ENCODE data around the gene PER1. TPM values are rescaled to one million over a fixed set of nuclear protein-coding genes. Genes with fewer than 3 reads are reported as not detected.

Gene PER1
- total and polyA plus RNA-seq, 2 experiments from 2014 or later = 5.1 to 5.9 TPM

GRCh38 chr17:8142158-8142886, 9.9 kb downstream of the PER1 start:
- H3F3A ChIP-seq (ENCODE audit: insufficient read depth) = peaks cover 29% of the 10 kb centered on the region
- H3K79me2 ChIP-seq (ENCODE audit: insufficient read depth) = no peaks in the 10 kb centered on the region
- no peak for DNase-seq
- no peak overlapping the region for H3K4me3 ChIP-seq
- peaks cover 16% of the 10 kb centered on the region; the same call in 1 of the 2 replicates for H3K36me3 ChIP-seq (ENCODE audit: low read depth)
- H3K4me2 ChIP-seq (ENCODE audit: unreplicated experiment) = no peak overlapping the region
- H3K27ac ChIP-seq = no peak overlapping the region
- no peak for TF ChIP-seq EZH2 (IDR thresholded peaks at IDR 0.05; ENCODE audit: insufficient read depth, poor library complexity, severe bottlenecking)
- TF ChIP-seq EZH2phosphoT487 (IDR thresholded peaks at IDR 0.05; ENCODE audit: insufficient read depth, low read depth) = no peak
- peaks cover 5% of the 10 kb centered on the region for H3K4me1 ChIP-seq (ENCODE audit: insufficient read depth)
- no peaks in the 10 kb centered on the region for H3K27me3 ChIP-seq (replicated peaks; ENCODE audit: insufficient read depth)
- no peaks in the 10 kb centered on the region for H4K20me1 ChIP-seq (ENCODE audit: insufficient read depth)
- H3K9me2 ChIP-seq (ENCODE audit: insufficient read depth) = no peaks in the 10 kb centered on the region
- WGBS, 2 experiments (ENCODE audit: low coverage in 1 of 2, low lambda C conversion rate in 2 of 2, missing lambda C conversion rate in 2 of 2) = 84 to 86% methylated on average over 23 of the region's 23 CpGs
- H3K9ac ChIP-seq = no peak overlapping the region
- no peaks in the 10 kb centered on the region for H3K9me3 ChIP-seq (ENCODE audit: low read depth)
- H2AFZ ChIP-seq = no peak overlapping the region
- in situ Hi-C loops (cut with MboI) = no loop called here

GRCh38 chr17:8141741-8142140, 10.5 kb downstream of the PER1 start:
- WGBS, 2 experiments (ENCODE audit: low coverage in 1 of 2, low lambda C conversion rate in 2 of 2, missing lambda C conversion rate in 2 of 2) = 80 to 86% methylated on average over 11 of the region's 11 CpGs
- no peak for DNase-seq
- Histone ChIP-seq H3K9ac (no peak overlapping the region), H3K79me2 (ENCODE audit: insufficient read depth) (no peaks in the 10 kb centered on the region), H4K20me1 (ENCODE audit: insufficient read depth) (no peaks in the 10 kb centered on the region), H3K9me3 (ENCODE audit: low read depth) (no peaks in the 10 kb centered on the region), H3F3A (ENCODE audit: insufficient read depth) (peaks cover 29% of the 10 kb centered on the region), H2AFZ (no peak overlapping the region), H3K4me2 (ENCODE audit: unreplicated experiment) (no peak overlapping the region), H3K4me1 (ENCODE audit: insufficient read depth) (peaks cover 5% of the 10 kb centered on the region), H3K4me3 (no peak overlapping the region), H3K27me3 (replicated peaks; ENCODE audit: insufficient read depth) (no peaks in the 10 kb centered on the region), H3K36me3 (ENCODE audit: low read depth) (peaks cover 16% of the 10 kb centered on the region; the same call in 1 of the 2 replicates), H3K9me2 (ENCODE audit: insufficient read depth) (no peaks in the 10 kb centered on the region), H3K27ac (no peak overlapping the region)
- in situ Hi-C loops (cut with MboI) = no loop called here
- TF ChIP-seq EZH2phosphoT487 (IDR thresholded peaks at IDR 0.05; ENCODE audit: insufficient read depth, low read depth) = no peak
- TF ChIP-seq EZH2 (IDR thresholded peaks at IDR 0.05; ENCODE audit: insufficient read depth, poor library complexity, severe bottlenecking) = no peak

- in situ Hi-C loops (cut with MboI) = no loop called here
- WGBS, 2 experiments (ENCODE audit: low coverage in 1 of 2, low lambda C conversion rate in 2 of 2, missing lambda C conversion rate in 2 of 2) = 89 to 91% methylated on average over 7 of the region's 7 CpGs
- TF ChIP-seq EZH2phosphoT487 (IDR thresholded peaks at IDR 0.05; ENCODE audit: insufficient read depth, low read depth) = no peak
- no peak for TF ChIP-seq EZH2 (IDR thresholded peaks at IDR 0.05; ENCODE audit: insufficient read depth, poor library complexity, severe bottlenecking)
- Histone ChIP-seq H3K4me1 (ENCODE audit: insufficient read depth) (peaks cover 5% of the 10 kb centered on the region), H3K9me2 (ENCODE audit: insufficient read depth) (no peaks in the 10 kb centered on the region), H2AFZ (no peak overlapping the region), H4K20me1 (ENCODE audit: insufficient read depth) (no peaks in the 10 kb centered on the region), H3K79me2 (ENCODE audit: insufficient read depth) (no peaks in the 10 kb centered on the region), H3K4me2 (ENCODE audit: unreplicated experiment) (no peak overlapping the region), H3K9ac (no peak overlapping the region), H3K27ac (no peak overlapping the region), H3K27me3 (replicated peaks; ENCODE audit: insufficient read depth) (no peaks in the 10 kb centered on the region), H3K9me3 (ENCODE audit: low read depth) (no peaks in the 10 kb centered on the region), H3K4me3 (no peak overlapping the region), H3K36me3 (ENCODE audit: low read depth) (peaks cover 16% of the 10 kb centered on the region; the same call in 1 of the 2 replicates), H3F3A (ENCODE audit: insufficient read depth) (peaks cover 29% of the 10 kb centered on the region)
- DNase-seq = no peak
Observed at GRCh38 chr17:8141045-8141444, 11.2 kb downstream of the PER1 start.

GRCh38 chr17:8140065-8141029, 11.9 kb downstream of the PER1 start:
- H2AFZ ChIP-seq = no peak overlapping the region
- H4K20me1 ChIP-seq (ENCODE audit: insufficient read depth) = no peaks in the 10 kb centered on the region
- 83 to 85% methylated on average over 17 to 18 of the region's 18 CpGs for WGBS, 2 experiments (ENCODE audit: low coverage in 1 of 2, low lambda C conversion rate in 2 of 2, missing lambda C conversion rate in 2 of 2)
- peaks cover 10% of the 10 kb centered on the region; the same call in 1 of the 2 replicates for H3K36me3 ChIP-seq (ENCODE audit: low read depth)
- in situ Hi-C loops (cut with MboI) = no loop called here
- no peaks in the 10 kb centered on the region for H3K9me2 ChIP-seq (ENCODE audit: insufficient read depth)
- peaks cover 5% of the 10 kb centered on the region for H3K4me1 ChIP-seq (ENCODE audit: insufficient read depth)
- TF ChIP-seq EZH2phosphoT487 (IDR thresholded peaks at IDR 0.05; ENCODE audit: insufficient read depth, low read depth) (no peak), EZH2 (IDR thresholded peaks at IDR 0.05; ENCODE audit: insufficient read depth, poor library complexity, severe bottlenecking) (no peak)
- no peak overlapping the region for H3K9ac ChIP-seq
- H3K27ac ChIP-seq = no peak overlapping the region
- H3K4me3 ChIP-seq = no peak overlapping the region
- peak; percentile 27 for DNase-seq
- no peaks in the 10 kb centered on the region for H3K27me3 ChIP-seq (replicated peaks; ENCODE audit: insufficient read depth)
- H3K9me3 ChIP-seq (ENCODE audit: low read depth) = no peaks in the 10 kb centered on the region
- no peaks in the 10 kb centered on the region for H3K79me2 ChIP-seq (ENCODE audit: insufficient read depth)
- no peak overlapping the region for H3K4me2 ChIP-seq (ENCODE audit: unreplicated experiment)
- peaks cover 29% of the 10 kb centered on the region for H3F3A ChIP-seq (ENCODE audit: insufficient read depth)
